ENCODE results near the gene ANAPC5. TPM values are rescaled to one million over a fixed set of nuclear protein-coding genes. Genes with fewer than 3 reads are reported as not detected.
"Not testable (repeated sequence)": the region's sequence is repeated elsewhere in the genome, so short reads cannot be mapped to it uniquely, and the experiment has no call there.

ANAPC5 gene
- total RNA-seq, 2 donors from 2014 or later, result 70.6 to 86.2 TPM

DNA sequence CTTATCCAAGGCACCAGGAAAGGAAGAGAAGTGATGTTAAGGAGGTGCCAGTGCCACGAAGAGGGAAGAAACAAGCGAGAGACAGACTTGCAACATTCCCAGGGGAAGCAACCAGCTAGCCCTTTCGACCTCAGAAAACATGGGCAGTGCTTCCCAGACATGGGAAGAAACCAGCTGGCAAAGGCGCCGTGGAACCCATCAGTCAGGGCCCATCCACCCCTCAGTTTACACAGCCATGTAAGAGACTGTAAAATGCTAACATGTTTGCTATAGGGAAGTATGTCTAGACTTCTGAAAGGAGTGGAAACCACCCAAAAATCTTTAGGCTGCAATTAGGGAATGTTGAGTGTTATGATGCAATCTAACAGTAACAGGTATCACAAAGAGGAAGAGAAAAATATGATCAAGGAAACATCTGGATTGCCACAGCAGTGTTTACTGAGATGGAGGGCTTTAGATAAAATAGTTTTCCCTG is 26.3 kb downstream of the ANAPC5 start:
- H3K4me1 ChIP-seq, result no peaks in the 10 kb centered on the region
- H3K9me3 ChIP-seq, result no peaks in the 10 kb centered on the region
- TF ChIP-seq, protein P1, sequence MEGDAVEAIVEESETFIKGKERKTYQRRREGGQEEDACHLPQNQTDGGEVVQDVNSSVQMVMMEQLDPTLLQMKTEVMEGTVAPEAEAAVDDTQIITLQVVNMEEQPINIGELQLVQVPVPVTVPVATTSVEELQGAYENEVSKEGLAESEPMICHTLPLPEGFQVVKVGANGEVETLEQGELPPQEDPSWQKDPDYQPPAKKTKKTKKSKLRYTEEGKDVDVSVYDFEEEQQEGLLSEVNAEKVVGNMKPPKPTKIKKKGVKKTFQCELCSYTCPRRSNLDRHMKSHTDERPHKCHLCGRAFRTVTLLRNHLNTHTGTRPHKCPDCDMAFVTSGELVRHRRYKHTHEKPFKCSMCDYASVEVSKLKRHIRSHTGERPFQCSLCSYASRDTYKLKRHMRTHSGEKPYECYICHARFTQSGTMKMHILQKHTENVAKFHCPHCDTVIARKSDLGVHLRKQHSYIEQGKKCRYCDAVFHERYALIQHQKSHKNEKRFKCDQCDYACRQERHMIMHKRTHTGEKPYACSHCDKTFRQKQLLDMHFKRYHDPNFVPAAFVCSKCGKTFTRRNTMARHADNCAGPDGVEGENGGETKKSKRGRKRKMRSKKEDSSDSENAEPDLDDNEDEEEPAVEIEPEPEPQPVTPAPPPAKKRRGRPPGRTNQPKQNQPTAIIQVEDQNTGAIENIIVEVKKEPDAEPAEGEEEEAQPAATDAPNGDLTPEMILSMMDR (IDR thresholded peaks at IDR 0.05), result no peak
- no peak for DNase-seq
- H3K4me3 ChIP-seq, result no peak overlapping the region
- H3K27me3 ChIP-seq, result no peaks in the 10 kb centered on the region
- H3K27ac ChIP-seq, result no peak overlapping the region
- peaks cover 21% of the 10 kb centered on the region for H3K36me3 ChIP-seq
- intact Hi-C loops (cut with DNase I), result no loop called here
- H3K9ac ChIP-seq (ENCODE audit: low read depth in 2 of 2, low read length in 2 of 2), result no peak overlapping the region

DNA sequence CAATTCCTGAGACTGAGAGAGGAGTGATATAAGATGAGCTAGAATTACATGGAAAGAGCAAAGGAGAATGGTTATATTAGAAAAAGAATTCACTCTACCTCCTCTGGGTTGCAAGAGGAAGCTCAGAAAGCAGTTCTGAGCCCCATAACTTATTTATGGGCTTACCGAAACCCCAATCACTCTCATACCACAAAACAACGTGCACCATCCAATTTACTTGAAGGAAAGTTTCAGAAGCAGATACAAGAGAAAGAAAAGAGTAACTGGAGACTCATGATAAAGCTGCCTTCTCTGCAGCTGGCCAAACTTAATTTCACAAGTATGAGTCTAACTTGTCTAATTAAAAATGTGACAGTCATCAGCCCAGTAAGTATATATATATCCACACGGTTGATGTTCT is 28.3 kb downstream of the ANAPC5 start:
- H3K36me3 ChIP-seq, result peaks cover 13% of the 10 kb centered on the region
- intact Hi-C loops (cut with DNase I), result no loop called here
- TF ChIP-seq, protein P1 (IDR thresholded peaks at IDR 0.05), result no peak

DNA sequence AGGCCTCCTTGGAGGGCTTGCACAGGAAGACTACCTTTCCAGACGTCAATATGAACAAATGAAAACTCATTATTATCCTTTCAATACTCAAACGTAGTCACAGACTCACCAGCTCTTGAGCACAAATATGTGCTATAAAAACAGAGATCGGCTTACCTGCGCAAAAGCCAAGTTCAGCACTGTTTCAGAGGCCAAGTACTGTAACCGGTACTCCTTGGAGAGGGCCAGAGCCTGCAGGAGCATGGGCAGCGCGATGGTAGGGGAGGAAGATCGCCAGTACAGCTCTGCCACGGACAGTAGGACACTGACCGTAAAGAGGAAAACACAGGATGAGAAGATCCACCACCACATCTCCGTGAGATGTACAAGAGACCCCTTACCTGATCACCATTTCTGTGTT is 34.1 kb downstream of the ANAPC5 start:
- TF ChIP-seq, protein P1 (IDR thresholded peaks at IDR 0.05), result no peak
- Histone ChIP-seq H3K4me3 (no peak overlapping the region), H3K27me3 (no peaks in the 10 kb centered on the region), H3K36me3 (no peaks in the 10 kb centered on the region), H3K4me1 (no peaks in the 10 kb centered on the region), H3K27ac (no peak overlapping the region), H3K9me3 (no peaks in the 10 kb centered on the region), H3K9ac (ENCODE audit: low read depth in 2 of 2, low read length in 2 of 2) (no peak overlapping the region)
- intact Hi-C loops (cut with DNase I), result no loop called here
- no peak for DNase-seq

More for the DNA sequence above, 28.3 kb downstream of the ANAPC5 start:
- no peak for DNase-seq
- no peaks in the 10 kb centered on the region for H3K4me1 ChIP-seq
- no peak overlapping the region for H3K27ac ChIP-seq
- no peaks in the 10 kb centered on the region for H3K27me3 ChIP-seq
- H3K9me3 ChIP-seq, result no peaks in the 10 kb centered on the region
- H3K9ac ChIP-seq (ENCODE audit: low read depth in 2 of 2, low read length in 2 of 2), result no peak overlapping the region
- H3K4me3 ChIP-seq, result no peak overlapping the region

DNA sequence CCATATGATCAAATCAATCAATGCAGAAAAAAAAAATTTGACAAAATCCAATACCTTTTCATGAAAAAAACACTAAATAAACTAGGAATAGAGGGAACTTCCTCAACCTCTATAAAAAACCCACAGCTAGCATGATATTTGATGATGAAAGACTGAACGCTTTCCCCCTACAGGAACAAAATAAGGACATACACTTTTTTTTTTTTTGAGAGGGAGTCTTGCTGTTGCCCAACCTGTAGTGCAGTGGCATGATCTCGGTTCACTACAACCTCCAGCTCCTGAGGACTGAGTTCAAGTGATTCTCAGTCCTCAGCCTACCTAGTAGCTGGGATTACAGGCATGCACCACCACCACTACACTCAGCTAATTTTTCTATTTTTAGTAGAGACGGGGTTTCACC is 37.8 kb downstream of the ANAPC5 start:
- DNase-seq, result no peak
- intact Hi-C loops (cut with DNase I), result no loop called here
- no peak overlapping the region for H3K27ac ChIP-seq
- TF ChIP-seq, protein P1 (IDR thresholded peaks at IDR 0.05), result no peak
- no peak overlapping the region for H3K4me3 ChIP-seq
- no peaks in the 10 kb centered on the region for H3K36me3 ChIP-seq
- no peaks in the 10 kb centered on the region for H3K27me3 ChIP-seq
- no peaks in the 10 kb centered on the region for H3K4me1 ChIP-seq
- no peak overlapping the region for H3K9ac ChIP-seq (ENCODE audit: low read depth in 2 of 2, low read length in 2 of 2)
- no peaks in the 10 kb centered on the region for H3K9me3 ChIP-seq

DNA sequence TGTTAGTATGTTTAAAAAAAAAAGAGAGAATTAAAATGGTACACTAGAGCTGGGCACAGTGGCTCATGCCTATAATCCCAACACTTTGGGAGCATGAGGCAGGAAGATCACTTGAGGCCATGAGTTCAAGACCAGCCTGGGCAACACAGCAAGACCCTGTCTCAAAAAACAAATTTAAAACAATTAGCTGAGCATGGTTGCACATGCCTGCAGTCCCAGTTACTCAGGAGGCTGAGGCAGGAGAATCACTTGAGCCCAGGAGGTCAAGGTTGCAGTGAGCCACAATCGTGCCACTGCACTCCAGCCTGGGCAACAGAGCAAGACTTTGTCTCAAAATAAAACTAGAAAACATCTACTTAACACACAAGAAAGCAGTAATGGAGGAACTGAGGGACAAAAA is 42.0 kb downstream of the ANAPC5 start:
- H3K9ac ChIP-seq (ENCODE audit: low read depth in 2 of 2, low read length in 2 of 2); intact Hi-C loops (cut with DNase I); H3K4me3 ChIP-seq; H3K9me3 ChIP-seq; H3K27ac ChIP-seq; H3K27me3 ChIP-seq; H3K4me1 ChIP-seq; DNase-seq; H3K36me3 ChIP-seq: not testable (repeated sequence)

DNA sequence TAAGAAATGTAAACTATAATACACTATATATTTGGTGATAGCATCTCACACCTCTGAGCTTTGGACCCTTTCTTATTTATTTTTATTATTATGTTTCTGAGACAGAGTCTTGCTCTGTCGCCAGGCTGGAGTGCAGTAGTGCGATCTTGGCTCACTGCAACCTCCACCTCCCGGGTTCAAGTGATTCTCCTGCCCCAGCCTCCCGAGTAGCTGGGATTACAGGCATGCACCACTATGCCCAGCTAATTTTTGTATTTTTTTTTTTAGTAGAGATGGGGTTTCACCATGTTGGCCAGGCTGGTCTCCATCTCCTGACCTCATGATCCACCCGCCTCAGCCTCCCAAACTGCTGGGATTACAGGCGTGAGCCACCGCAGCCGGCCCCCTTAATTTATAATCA is 44.8 kb downstream of the ANAPC5 start:
- H3K4me1 ChIP-seq; H3K27ac ChIP-seq; H3K27me3 ChIP-seq; intact Hi-C loops (cut with DNase I); DNase-seq; H3K9me3 ChIP-seq; H3K9ac ChIP-seq (ENCODE audit: low read depth in 2 of 2, low read length in 2 of 2); H3K4me3 ChIP-seq; H3K36me3 ChIP-seq: not testable (repeated sequence)

DNA sequence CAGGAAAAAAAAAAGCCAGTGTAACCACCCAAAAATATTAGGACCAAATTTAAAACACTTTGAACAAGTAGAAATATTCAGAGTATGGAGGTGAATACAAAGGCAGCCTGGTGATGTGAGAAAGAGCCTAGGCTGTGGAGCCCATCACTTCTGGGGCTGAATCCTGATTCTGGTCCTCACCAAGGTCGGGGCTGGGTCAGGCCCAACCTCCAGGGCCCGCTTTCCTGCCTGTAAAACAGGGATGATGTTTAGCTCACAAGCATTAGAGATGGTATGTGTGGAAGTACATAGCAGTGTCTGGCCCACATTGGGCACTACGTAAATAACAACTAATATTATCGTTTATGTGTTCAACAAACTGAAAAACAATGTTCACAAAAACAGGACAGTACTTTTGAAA is 47.9 kb downstream of the ANAPC5 start:
- TF ChIP-seq, protein P1 (IDR thresholded peaks at IDR 0.05), result no peak
- peaks cover 4% of the 10 kb centered on the region for H3K36me3 ChIP-seq

More for the DNA sequence above, 47.9 kb downstream of the ANAPC5 start:
- no peak overlapping the region for H3K27ac ChIP-seq
- H3K9me3 ChIP-seq, result no peaks in the 10 kb centered on the region
- H3K9ac ChIP-seq (ENCODE audit: low read depth in 2 of 2, low read length in 2 of 2), result no peak overlapping the region
- no peak for DNase-seq
- H3K4me3 ChIP-seq, result no peak overlapping the region
- H3K27me3 ChIP-seq, result no peaks in the 10 kb centered on the region
- H3K4me1 ChIP-seq, result no peaks in the 10 kb centered on the region
- intact Hi-C loops (cut with DNase I), result no loop called here
